Activated CD4-positive, alpha-beta T cell treated with anti-CD3 and anti-CD28 coated beads, Interleukin-2, amount 50 U/mL, for 24 hours (primary cell): ENCODE results near the gene EIF2A.

ENCODE experiments used
- DNase-seq, 2 donors: peaks; one replicate each; pipeline ENCODE4 v3.0.0-alpha.2; 2020; ENCODE audit warnings: low read depth in 1 of 2, low spot score in 1 of 2

EIF2A gene

DNA sequence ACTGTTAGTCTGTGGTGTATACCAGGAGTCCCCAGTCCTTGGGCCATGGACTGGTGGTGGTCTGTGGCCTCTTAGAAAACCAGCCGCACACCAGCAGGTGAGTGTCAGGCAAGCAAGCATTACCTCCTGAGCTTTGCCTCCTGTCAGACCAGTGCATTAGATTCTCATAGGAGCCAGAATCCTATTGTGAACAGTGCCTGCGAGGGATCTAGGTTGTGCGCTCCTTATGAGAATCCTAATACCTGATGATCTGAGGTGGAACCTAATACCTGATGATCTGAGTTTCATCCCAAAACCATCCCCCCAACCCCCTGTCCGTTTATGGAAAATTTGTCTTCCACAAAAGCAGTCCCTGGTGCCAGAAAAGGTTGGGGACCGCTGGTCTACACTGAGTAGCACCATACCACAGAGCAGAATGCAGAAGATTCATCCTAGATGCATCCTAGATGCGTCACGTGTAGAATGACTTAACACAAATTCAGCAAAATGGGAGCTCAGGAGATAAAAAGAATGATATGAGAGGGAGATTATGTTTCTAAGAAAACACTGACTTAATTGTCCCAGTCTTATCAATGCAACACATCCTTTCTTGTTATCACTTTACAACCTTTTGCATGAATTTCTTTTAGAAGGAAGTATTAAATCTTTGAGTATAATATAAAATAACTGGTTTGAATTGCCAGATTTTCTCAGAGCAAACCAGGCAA, 85.1 kb downstream of the EIF2A start:
- DNase-seq: no peak

DNA sequence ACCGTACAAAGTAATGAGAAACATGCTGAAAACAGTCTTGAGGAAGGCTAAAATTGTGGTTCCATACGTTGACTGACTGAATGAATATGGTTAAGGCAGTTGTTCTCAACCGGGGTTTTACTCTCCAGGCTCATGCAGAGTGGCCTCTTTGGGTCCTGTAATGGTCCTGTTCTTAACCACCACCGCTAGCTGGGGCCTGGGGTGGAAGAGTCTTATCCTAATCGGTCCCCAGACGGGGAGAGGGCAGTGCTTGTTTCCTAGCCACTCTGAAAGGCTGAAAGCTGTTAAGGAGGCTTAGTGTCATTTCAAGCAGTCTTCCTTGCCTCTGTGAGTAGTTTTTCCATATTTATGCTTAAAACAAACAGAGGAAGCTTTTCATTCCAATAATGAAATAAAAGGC, 88.5 kb downstream of the EIF2A start:
- DNase-seq: no peak

DNA sequence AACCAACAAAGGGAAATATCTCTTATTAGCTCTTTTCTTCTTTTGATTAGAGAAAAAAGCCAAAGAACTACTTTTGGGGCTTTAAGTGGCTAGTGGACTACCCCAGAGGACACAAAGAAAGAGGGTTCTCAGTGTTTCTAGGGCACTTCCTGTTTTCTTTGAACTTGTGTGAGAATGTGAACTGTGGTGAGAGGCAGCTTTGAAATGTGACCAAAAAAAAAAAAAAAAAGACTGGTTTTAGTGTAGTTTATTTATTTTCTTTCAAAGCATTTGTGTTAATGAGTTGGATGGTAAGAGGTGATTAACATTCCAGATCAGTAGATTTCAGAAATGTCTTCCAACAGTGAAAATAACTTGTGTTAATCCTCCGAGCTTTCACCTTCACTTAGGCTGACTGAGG, 88.9 kb downstream of the EIF2A start:
- no peak for DNase-seq
